Measurements from ENCODE around the gene SNRPA1. TPM values are rescaled to one million over a fixed set of nuclear protein-coding genes. Genes with fewer than 3 reads are reported as not detected.
A peak's percentile ranks its signal among the peaks of the same experiment; 100 is the strongest.

Gene SNRPA1
- total and polyA plus RNA-seq, 2 of the 13 experiments (the other 11 are each of a cell fraction or from before 2014, with no cell fraction given): 41.2 to 108 TPM

- ChIA-PET CTCF (ENCODE audit: low intra/inter-chr PET ratio, low total read pairs) (no interaction called here), POLR2A (no interaction called here)
- no peaks in the 10 kb centered on the region for H3K9me3 ChIP-seq (ENCODE audit: low read length)
- H3K36me3 ChIP-seq (replicated peaks in 1 of 2; ENCODE audit: control insufficient read depth in 1 of 2, insufficient read depth in 2 of 2, low read length in 2 of 2): no peaks in the 10 kb centered on the region; a peak in 1 of 5 replicates
- no TSS peak for BruUV-seq (replicated peaks)
- H4K20me1 ChIP-seq (ENCODE audit: insufficient read depth, low read length): peaks cover 28% of the 10 kb centered on the region
- no peaks in the 10 kb centered on the region for H3K27me3 ChIP-seq (ENCODE audit: control insufficient read depth in 1 of 2, insufficient read depth in 2 of 2, low read length in 2 of 2)
- H3K4me1 ChIP-seq (ENCODE audit: insufficient read depth, low read length): peaks cover 75% of the 10 kb centered on the region
- 98% methylated on average over 3 of the region's 3 CpGs for WGBS (ENCODE audit: low lambda C conversion rate)
- intact Hi-C loops (cut with micrococcal nuclease; ENCODE audit: unreplicated experiment): no loop called here
- ATAC-seq (no peak), DNase-seq (ENCODE audit: low spot score) (no peak), FAIRE-seq (no peak)
- no peak overlapping the region for H2AFZ ChIP-seq (ENCODE audit: low read length)
- in situ Hi-C loops (cut with HindIII; ENCODE audit: extremely low pct_ligation_motif_present, low pct_unique_long_range_greater_than_20kb): no loop called here
- no peak overlapping the region for H3K4me3 ChIP-seq (replicated peaks in 1 of 3; ENCODE audit: insufficient read depth in 1 of 3, low read depth in 2 of 3, low read length in 3 of 3)
- TF ChIP-seq ZNF720 (CRISPR knock-in tag; IDR thresholded peaks at IDR 0.05) (no peak), SRSF4 (IDR thresholded peaks at IDR 0.05; ENCODE audit: low read depth, low read length, poor library complexity, severe bottlenecking) (no peak), NRL (CRISPR knock-in tag; IDR thresholded peaks at IDR 0.05; ENCODE audit: borderline replicate concordance) (no peak), BHLHE40 (IDR thresholded peaks at IDR 0.05; ENCODE audit: low read length) (no peak), ERF (CRISPR knock-in tag; IDR thresholded peaks at IDR 0.05) (no peak), ZC3H4 (CRISPR knock-in tag; IDR thresholded peaks at IDR 0.05; ENCODE audit: borderline replicate concordance) (no peak), REL (CRISPR knock-in tag; conservative IDR thresholded peaks at IDR 0.05) (no peak), MAFK (conservative IDR thresholded peaks at IDR 0.05 in 1 of 2, IDR thresholded peaks at IDR 0.05 in 1 of 2; ENCODE audit: low read length in 2 of 2) (no peak), ZFP36L1 (CRISPR knock-in tag; IDR thresholded peaks at IDR 0.05) (no peak), ATF4 (CRISPR knock-in tag; IDR thresholded peaks at IDR 0.05) (no peak), ZNF382 (CRISPR knock-in tag; IDR thresholded peaks at IDR 0.05; ENCODE audit: borderline replicate concordance) (no peak), ZBTB1 (CRISPR knock-in tag; IDR thresholded peaks at IDR 0.05; ENCODE audit: borderline replicate concordance) (no peak), SMAD1 (CRISPR knock-in tag; IDR thresholded peaks at IDR 0.05; ENCODE audit: borderline replicate concordance, low read depth) (no peak), XBP1 (CRISPR knock-in tag; IDR thresholded peaks at IDR 0.05) (no peak), EEA1 (CRISPR knock-in tag; IDR thresholded peaks at IDR 0.05; ENCODE audit: borderline replicate concordance) (no peak), MTA1 (CRISPR knock-in tag; IDR thresholded peaks at IDR 0.05; ENCODE audit: borderline replicate concordance) (no peak), ZNF83 (CRISPR knock-in tag; IDR thresholded peaks at IDR 0.05; ENCODE audit: borderline replicate concordance) (no peak)
- 0 out of 2 replicates have a peak overlapping the region, but pooled peaks have one; percentile 1 for H3K4me2 ChIP-seq (ENCODE audit: low read depth, low read length)
- no peak overlapping the region for H3K9ac ChIP-seq (ENCODE audit: insufficient read depth, low read depth, low read length)
- no peak overlapping the region for H3K27ac ChIP-seq (ENCODE audit: extremely low read length, insufficient read depth, low read length)
- peaks cover 70% of the 10 kb centered on the region for H3K79me2 ChIP-seq (ENCODE audit: insufficient read depth, low read length)
Observed at GRCh38 chr15:101248274-101248673, 46.8 kb downstream of the SNRPA1 start.

Measured in HepG2 (cell line).